Calu3 (cell line): ENCODE measurements around the gene RPGRIP1. TPM values are rescaled to one million over a fixed set of nuclear protein-coding genes. Genes with fewer than 3 reads are reported as not detected.

Source experiments
- BruUV-seq: library from RNA; stranded (reverse); fragments of 400-500 nt; replicated peaks from 2 replicates; lab custom pipeline; 2021; lab: Mats Ljungman, UMichigan
- CTCF ChIA-PET: fragments of 300-600 bp; sonication (Branson Sonifier 250); formaldehyde crosslinking; loops from one replicate; lab custom pipeline; 2022; ENCODE audit warnings: antibody characterized with exemption; lab: Charles Lee
- DNase-seq: peaks from one replicate; pipeline ENCODE4 v3.0.0; 2022
- H3K27ac Mint-ChIP-seq: one replicate; pipeline ENCODE4 v1.8.0; 2022; ENCODE audit warnings: mixed read lengths; ENCODE audit not compliant: unreplicated experiment
- H3K27me3 Mint-ChIP-seq: one replicate; pipeline ENCODE4 v1.8.0; 2022; ENCODE audit warnings: mixed read lengths; ENCODE audit not compliant: unreplicated experiment
- H3K36me3 Mint-ChIP-seq: one replicate; pipeline ENCODE4 v1.8.0; 2022; ENCODE audit warnings: mild to moderate bottlenecking, moderate library complexity, mixed read lengths; ENCODE audit not compliant: insufficient read depth, unreplicated experiment
- H3K4me1 Mint-ChIP-seq: one replicate; pipeline ENCODE4 v1.8.0; 2022; ENCODE audit warnings: mild to moderate bottlenecking, low read depth, mixed read lengths; ENCODE audit not compliant: unreplicated experiment
- H3K4me3 Mint-ChIP-seq: one replicate; pipeline ENCODE4 v1.8.0; 2022; ENCODE audit warnings: mild to moderate bottlenecking, low read depth, moderate library complexity, mixed read lengths; ENCODE audit not compliant: unreplicated experiment
- H3K9me3 Mint-ChIP-seq: one replicate; pipeline ENCODE4 v1.8.0; 2022; ENCODE audit warnings: low read depth, mixed read lengths; ENCODE audit not compliant: unreplicated experiment
- CTCF ChIP-seq: fragments of 200-600 bp; IDR thresholded peaks from one replicate; pipeline ENCODE4 v1.8.0; 2022; ENCODE audit warnings: antibody characterized with exemption; ENCODE audit not compliant: unreplicated experiment
- intact Hi-C: fragments of 100-400 bp; cut with micrococcal nuclease; formaldehyde crosslinking; loops from one replicate; pipeline ENCODE4 v1.10.0; 2022; ENCODE audit not compliant: unreplicated experiment
- total RNA-seq: library from RNA; stranded (reverse); gene quantifications from 2 replicates; pipeline ENCODE4 v1.2.3, GENCODE V29; 2022

RPGRIP1 gene
- total RNA-seq, 1 experiment from 2014 or later: not detected

- Mint-ChIP-seq H3K4me1 (peaks cover 18% of the 10 kb centered on the region), H3K36me3 (peaks cover 86% of the 10 kb centered on the region), H3K9me3 (no peaks in the 10 kb centered on the region), H3K27me3 (no peaks in the 10 kb centered on the region), H3K27ac (no peak overlapping the region), H3K4me3 (no peak overlapping the region)
- intact Hi-C loops: no loop called here
- TF ChIP-seq CTCF: no peak
- CTCF ChIA-PET: no interaction called here
- no TSS peak for BruUV-seq
- no peak for DNase-seq
Observed at GRCh38 chr14:21244544-21244943, 35.3 kb upstream of the RPGRIP1 start.

- H3K27me3 Mint-ChIP-seq: no peaks in the 10 kb centered on the region
- intact Hi-C loops: no loop called here
- BruUV-seq: no TSS peak
- TF ChIP-seq CTCF: no peak
- H3K27ac Mint-ChIP-seq: no peak overlapping the region
- peaks cover 18% of the 10 kb centered on the region for H3K4me1 Mint-ChIP-seq
- no peak for DNase-seq
- CTCF ChIA-PET: no interaction called here
- H3K36me3 Mint-ChIP-seq: peaks cover 89% of the 10 kb centered on the region
- H3K9me3 Mint-ChIP-seq: no peaks in the 10 kb centered on the region
- no peak overlapping the region for H3K4me3 Mint-ChIP-seq
Observed at GRCh38 chr14:21245813-21246212, 34.1 kb upstream of the RPGRIP1 start.

GRCh38 chr14:21248338-21248737, 31.5 kb upstream of the RPGRIP1 start:
- intact Hi-C loops: no loop called here
- Mint-ChIP-seq H3K4me3 (no peak overlapping the region), H3K4me1 (peaks cover 10% of the 10 kb centered on the region), H3K27ac (peak overlapping the region; percentile 20), H3K9me3 (no peaks in the 10 kb centered on the region), H3K36me3 (peaks cover 93% of the 10 kb centered on the region), H3K27me3 (no peaks in the 10 kb centered on the region)
- DNase-seq: no peak
- no peak for TF ChIP-seq CTCF
- BruUV-seq: no TSS peak
- CTCF ChIA-PET: no interaction called here

- peaks cover 94% of the 10 kb centered on the region for H3K36me3 Mint-ChIP-seq
- peaks cover 10% of the 10 kb centered on the region for H3K4me1 Mint-ChIP-seq
- no peak for TF ChIP-seq CTCF
- peak overlapping the region; percentile 20 for H3K27ac Mint-ChIP-seq
- no peaks in the 10 kb centered on the region for H3K9me3 Mint-ChIP-seq
- CTCF ChIA-PET: interaction anchor here (0.7 kb wide), 1 partner anchor 1947 kb away, joined by 6 read pairs; no protein-coding TSS in a partner anchor
- H3K4me3 Mint-ChIP-seq: no peak overlapping the region
- DNase-seq: no peak
- H3K27me3 Mint-ChIP-seq: no peaks in the 10 kb centered on the region
- BruUV-seq: no TSS peak
- intact Hi-C loops: no loop called here
Observed at GRCh38 chr14:21248739-21249411, 31.0 kb upstream of the RPGRIP1 start.
